Measurements from ENCODE around the gene BLMH. TPM values are rescaled to one million over a fixed set of nuclear protein-coding genes. Genes with fewer than 3 reads are reported as not detected.

The BLMH gene
- total and polyA plus RNA-seq, 2 experiments from 2014 or later, result 21.3 to 28.2 TPM

GRCh38 chr17:30273373-30273772 is 18.4 kb downstream of the BLMH start:
- no peak for DNase-seq (ENCODE audit: low spot score)
- 80% methylated on average over 6 of the region's 6 CpGs for WGBS (ENCODE audit: low lambda C conversion rate, missing lambda C conversion rate)
- Histone ChIP-seq H2AFZ (no peak overlapping the region), H3K27me3 (no peaks in the 10 kb centered on the region), H3K9me2 (replicated peaks; ENCODE audit: insufficient read depth) (no peaks in the 10 kb centered on the region), H4K20me1 (ENCODE audit: insufficient read depth, poor library complexity, severe bottlenecking) (no peaks in the 10 kb centered on the region), H3K79me2 (no peaks in the 10 kb centered on the region), H3K4me3 (no peak overlapping the region), H3K4me2 (no peak overlapping the region), H3K27ac (no peak overlapping the region), H3K9me3 (ENCODE audit: low read depth) (no peaks in the 10 kb centered on the region), H3K4me1 (ENCODE audit: insufficient read depth) (no peaks in the 10 kb centered on the region), H3K36me3 (replicated peaks; ENCODE audit: insufficient read depth, low read depth) (no peaks in the 10 kb centered on the region)
- TF ChIP-seq EZH2phosphoT487 (IDR thresholded peaks at IDR 0.05; ENCODE audit: low read depth, severe bottlenecking, unreplicated experiment) (no peak), CTCF (IDR thresholded peaks at IDR 0.05; ENCODE audit: poor library complexity) (no peak), EZH2 (IDR thresholded peaks at IDR 0.05; ENCODE audit: borderline replicate concordance) (no peak)

GRCh38 chr17:30271102-30271501 is 20.6 kb downstream of the BLMH start:
- H3K79me2 ChIP-seq, result no peaks in the 10 kb centered on the region
- no peak overlapping the region for H3K4me2 ChIP-seq
- no peaks in the 10 kb centered on the region for H4K20me1 ChIP-seq (ENCODE audit: insufficient read depth, poor library complexity, severe bottlenecking)
- no peaks in the 10 kb centered on the region for H3K4me1 ChIP-seq (ENCODE audit: insufficient read depth)
- DNase-seq (ENCODE audit: low spot score), result no peak
- no peaks in the 10 kb centered on the region for H3K36me3 ChIP-seq (replicated peaks; ENCODE audit: insufficient read depth, low read depth)
- H3K27me3 ChIP-seq, result no peaks in the 10 kb centered on the region
- no peak overlapping the region for H3K27ac ChIP-seq
- no peaks in the 10 kb centered on the region for H3K9me3 ChIP-seq (ENCODE audit: low read depth)
- H2AFZ ChIP-seq, result no peak overlapping the region
- H3K4me3 ChIP-seq, result no peak overlapping the region
- H3K9me2 ChIP-seq (replicated peaks; ENCODE audit: insufficient read depth), result no peaks in the 10 kb centered on the region
- WGBS (ENCODE audit: low lambda C conversion rate, missing lambda C conversion rate), result 96% methylated on average over 6 of the region's 6 CpGs
- no peak for TF ChIP-seq CTCF (IDR thresholded peaks at IDR 0.05; ENCODE audit: poor library complexity)
- TF ChIP-seq EZH2phosphoT487 (IDR thresholded peaks at IDR 0.05; ENCODE audit: low read depth, severe bottlenecking, unreplicated experiment), result no peak

- no peak overlapping the region for H3K4me2 ChIP-seq
- H4K20me1 ChIP-seq (ENCODE audit: insufficient read depth, poor library complexity, severe bottlenecking), result no peaks in the 10 kb centered on the region
- H2AFZ ChIP-seq, result no peak overlapping the region
- no peak overlapping the region for H3K4me3 ChIP-seq
- no peaks in the 10 kb centered on the region for H3K4me1 ChIP-seq (ENCODE audit: insufficient read depth)
- no peak for TF ChIP-seq EZH2phosphoT487 (IDR thresholded peaks at IDR 0.05; ENCODE audit: low read depth, severe bottlenecking, unreplicated experiment)
- no peak for TF ChIP-seq CTCF (IDR thresholded peaks at IDR 0.05; ENCODE audit: poor library complexity)
- TF ChIP-seq EZH2 (IDR thresholded peaks at IDR 0.05; ENCODE audit: borderline replicate concordance), result no peak
- H3K9me2 ChIP-seq (replicated peaks; ENCODE audit: insufficient read depth), result no peaks in the 10 kb centered on the region
- H3K36me3 ChIP-seq (replicated peaks; ENCODE audit: insufficient read depth, low read depth), result no peaks in the 10 kb centered on the region
- H3K27me3 ChIP-seq, result no peaks in the 10 kb centered on the region
- H3K79me2 ChIP-seq, result no peaks in the 10 kb centered on the region
- 97% methylated on average over 2 of the region's 2 CpGs for WGBS (ENCODE audit: low lambda C conversion rate, missing lambda C conversion rate)
- no peaks in the 10 kb centered on the region for H3K9me3 ChIP-seq (ENCODE audit: low read depth)
- no peak for DNase-seq (ENCODE audit: low spot score)
- no peak overlapping the region for H3K27ac ChIP-seq
Measured at GRCh38 chr17:30267625-30268024, 24.1 kb downstream of the BLMH start.

All from hepatocyte (in vitro differentiated cells).